Raji (cell line): ENCODE results near the gene HMGCL.

ENCODE experiments used
- POLR2A ChIP-seq: IDR thresholded peaks from 2 replicates; pipeline ENCODE4 v1.6.1; 2011; ENCODE audit warnings: low read depth, low read length, control low read depth; ENCODE audit not compliant: insufficient read depth

HMGCL gene

DNA sequence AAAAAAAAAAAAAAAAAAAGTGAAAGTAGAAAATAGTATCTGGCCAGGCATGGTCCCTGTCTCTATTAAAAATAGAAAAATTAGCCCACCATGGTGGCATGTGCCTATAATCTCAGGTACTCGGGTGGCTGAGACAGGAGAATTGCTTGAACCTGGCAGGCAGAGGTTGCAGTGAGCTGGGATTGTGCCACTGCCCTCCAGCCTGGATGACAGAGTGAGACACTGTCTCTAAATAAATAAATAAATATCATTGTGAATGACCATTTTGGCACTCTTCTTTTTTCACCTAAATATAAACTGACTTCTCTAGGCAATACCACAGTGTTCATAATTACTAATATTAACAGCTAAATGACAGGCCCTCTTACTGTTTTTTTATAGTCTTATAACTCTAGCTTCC, 67.4 kb downstream of the HMGCL start:
- no peak for TF ChIP-seq POLR2A

GRCh38 chr1:23756676-23757075, 68.6 kb downstream of the HMGCL start:
- TF ChIP-seq POLR2A, result no peak

- TF ChIP-seq POLR2A, result no peak
These were observed 72.3 kb downstream of the HMGCL start for GRCh38 chr1:23752909-23753308.
